Raji (cell line): ENCODE results near the gene CHRM5.
A peak's percentile ranks its signal among the peaks of the same experiment; 100 is the strongest.

Source experiments
- POLR2A ChIP-seq: IDR thresholded peaks from 2 replicates; pipeline ENCODE4 v1.6.1; 2011; ENCODE audit warnings: low read depth, low read length, control low read depth; ENCODE audit not compliant: insufficient read depth

Gene CHRM5

DNA sequence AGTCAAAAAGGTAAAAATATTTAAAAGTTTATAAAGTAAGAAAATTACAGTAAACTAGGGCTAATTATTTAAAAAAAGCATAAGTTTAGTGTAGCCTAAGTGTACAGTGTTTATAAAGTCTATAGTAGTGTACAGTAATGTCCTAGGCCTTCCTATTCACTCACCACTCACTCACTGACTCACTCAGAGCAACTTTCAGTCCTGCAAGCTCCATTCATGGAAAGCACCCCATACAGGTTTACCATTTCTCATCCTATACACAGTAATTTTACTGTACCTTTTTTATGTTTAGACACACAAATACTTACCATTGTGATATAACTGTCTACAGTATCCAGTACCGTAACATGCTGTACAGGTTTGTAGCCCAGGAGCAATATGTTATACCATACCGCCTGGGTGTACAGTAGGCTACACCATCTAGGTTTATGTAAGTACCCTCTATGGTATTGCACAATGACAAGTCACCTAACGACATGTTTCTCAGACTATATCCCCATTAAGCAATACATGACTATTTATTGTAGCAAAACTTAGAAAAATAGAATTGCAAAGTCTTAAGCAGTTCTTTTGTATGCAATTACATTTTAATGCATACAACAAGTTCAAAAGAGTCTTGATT lies 51.2 kb downstream of the CHRM5 start:
- TF ChIP-seq POLR2A = no peak

DNA sequence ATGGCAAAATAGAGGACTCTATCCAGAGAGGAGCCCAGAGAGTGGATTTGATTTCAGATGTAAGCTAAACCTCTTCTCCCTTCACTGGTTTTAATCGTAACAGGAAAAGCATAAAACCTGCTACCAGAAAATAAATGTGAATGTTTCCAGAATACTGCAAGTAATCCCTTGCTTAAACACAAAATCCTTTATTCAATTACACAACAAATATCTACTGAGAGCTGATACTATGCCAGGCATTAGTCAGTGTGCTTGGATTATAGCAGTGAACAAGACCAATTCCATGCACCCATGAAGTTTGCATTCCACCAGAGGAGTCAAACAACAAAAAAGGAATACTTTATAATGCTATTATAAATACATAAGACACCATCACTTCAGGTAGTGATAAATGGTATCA lies 55.6 kb downstream of the CHRM5 start:
- TF ChIP-seq POLR2A = no peak

DNA sequence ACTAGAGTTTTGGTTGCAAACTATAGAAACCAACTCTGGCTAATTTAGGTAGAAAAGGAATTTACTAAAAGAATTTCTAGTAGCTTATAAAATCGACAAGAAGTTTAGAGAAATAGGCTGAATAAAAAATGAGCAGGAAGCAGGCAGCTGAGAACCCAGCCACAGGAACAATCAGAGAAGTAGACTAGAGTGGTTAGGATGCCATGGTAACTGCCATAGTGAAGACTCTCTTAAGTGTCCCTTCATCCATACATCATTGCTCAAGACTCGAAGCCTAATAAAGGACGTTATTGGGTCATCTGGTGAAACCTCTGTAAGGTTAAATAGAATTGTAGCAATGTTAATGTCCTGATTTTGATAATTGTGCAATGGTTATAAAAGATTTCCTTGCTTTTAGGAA lies 57.0 kb downstream of the CHRM5 start:
- no peak for TF ChIP-seq POLR2A

DNA sequence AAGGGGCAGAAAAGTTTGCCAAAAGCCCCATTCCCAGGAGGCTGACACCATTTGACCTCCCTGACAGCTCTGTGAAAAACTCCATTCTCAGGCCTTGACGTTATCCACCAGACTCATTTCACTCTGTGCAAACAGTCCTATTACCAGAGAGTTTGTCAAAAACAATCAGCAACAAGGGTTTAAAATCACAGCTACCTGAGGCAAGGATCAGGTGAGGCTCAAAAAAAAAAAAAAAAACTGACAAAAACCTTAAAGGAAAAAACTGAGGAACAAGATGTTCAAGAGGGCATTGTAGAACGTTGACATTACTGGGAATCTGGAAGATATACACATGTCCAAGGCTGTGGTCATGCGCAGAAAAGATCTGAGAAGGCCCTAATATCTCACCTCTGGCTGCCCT lies 59.3 kb downstream of the CHRM5 start:
- TF ChIP-seq POLR2A = no peak

DNA sequence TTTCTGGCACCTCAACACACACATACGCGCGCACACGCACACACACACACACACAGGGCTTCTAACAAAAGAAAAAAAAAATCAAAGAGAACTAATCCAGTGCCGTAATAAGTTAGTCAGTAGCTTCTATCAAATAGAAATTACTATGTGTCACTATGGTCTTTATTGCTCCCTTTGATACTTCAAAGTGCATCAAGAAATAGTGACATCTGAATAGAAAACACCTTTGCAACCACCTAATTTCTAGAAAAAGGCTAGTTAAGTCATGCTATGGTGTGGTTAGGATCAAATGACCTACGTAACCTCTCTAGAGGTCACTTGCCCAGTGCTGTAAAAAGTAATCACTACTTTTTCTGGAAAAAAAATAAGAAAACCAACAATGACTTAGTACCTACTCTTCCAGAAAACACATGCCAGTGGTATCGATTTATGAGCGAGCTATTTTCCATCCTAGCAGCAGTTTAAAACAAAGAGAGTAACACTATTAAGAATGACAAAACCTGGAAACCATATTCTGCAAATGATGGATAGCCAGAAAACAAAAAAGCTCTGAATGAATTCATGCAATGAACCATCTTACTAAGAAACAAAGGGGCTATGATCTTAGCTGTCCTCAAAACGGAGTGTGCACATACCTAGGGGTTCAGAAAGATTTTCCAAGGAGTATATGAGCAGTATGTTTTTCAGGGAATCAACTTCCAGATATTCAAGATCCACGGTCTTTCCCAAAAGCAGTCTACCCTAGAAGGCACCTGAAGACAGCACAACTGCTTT lies 63.9 kb downstream of the CHRM5 start:
- no peak for TF ChIP-seq POLR2A

DNA sequence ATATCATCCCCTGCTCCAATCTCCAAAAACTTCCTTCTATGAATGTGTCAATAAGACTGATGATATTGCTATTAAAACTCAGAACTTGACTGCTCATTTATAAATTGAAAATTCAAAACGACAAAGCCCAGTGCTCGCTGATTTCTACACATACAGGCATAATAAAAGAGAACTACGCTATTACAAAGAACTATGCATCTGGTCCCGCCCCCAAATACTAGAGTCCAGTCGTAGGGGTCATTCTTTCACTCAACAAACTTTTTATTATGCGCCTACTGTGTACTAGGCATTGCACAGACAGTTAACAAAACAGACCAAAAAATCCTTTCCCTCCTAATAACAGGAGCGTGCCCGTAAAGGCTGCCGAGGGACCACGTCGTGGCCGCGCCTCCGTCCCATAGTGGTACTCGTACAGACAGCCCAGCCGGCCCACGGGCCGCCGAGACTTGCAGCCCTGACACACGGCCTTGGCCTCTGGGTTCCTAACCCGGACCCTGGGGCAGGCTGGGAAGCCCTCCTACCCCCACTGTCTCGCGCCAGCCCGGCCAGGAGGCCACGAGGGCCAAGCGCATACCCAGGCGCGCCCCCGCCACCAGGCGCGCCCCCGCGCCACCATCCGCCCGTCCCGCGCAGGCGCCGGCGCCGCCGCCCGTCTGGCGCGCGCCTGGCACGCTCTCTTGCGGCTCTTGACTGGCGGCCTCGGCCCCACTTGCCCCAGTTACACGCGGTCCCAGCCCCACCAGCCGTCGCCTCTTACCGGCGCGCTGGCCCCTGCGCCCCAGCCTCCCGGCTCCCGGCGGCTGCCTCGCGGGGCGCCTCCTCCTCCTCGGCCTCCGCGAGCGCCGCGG lies 70.0 kb downstream of the CHRM5 start:
- peak; percentile 88 for TF ChIP-seq POLR2A

DNA sequence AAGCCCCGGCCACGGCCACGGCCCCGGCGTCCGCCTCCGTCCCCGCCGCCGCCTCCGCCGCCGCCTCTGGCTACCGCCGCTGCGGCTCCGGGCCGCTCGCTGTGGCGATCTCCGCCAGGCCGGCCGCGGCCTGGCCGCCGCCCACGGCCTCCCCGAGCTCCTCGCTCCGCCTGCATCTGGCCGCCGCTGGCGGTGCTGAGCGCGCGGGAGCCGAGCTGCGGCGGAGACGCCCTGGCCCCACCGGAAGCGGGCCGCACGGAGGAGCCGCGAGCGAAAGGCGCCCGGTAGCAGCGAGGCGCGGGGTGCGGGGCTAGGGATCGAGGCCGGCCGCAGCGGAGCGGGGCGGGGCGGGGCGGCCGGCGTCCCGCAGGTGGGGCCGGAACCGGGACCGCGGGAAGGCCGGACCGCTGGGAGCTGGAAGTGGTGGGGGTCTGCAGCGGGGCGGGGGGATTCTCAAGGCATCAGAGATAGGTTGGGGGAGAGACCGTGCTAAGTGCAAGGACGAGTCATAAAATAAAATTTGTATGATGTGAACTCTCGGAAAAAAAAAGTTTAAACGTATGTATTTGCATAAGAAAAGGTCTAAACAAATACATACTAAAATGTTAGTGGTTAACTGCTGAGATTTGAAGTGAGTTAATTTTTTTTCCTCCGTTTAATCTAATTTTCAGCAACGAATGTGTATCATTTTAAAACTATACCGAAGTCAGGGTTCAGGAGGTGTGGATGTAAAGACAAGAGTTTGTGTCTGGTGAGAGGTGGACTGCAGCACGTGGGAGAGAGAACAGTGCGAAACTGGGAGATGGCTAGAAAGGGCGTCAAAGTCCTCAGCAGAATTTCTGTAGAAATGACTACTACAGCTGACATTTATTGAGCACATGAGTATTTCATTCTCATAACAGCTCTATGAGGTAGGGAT lies 70.8 kb downstream of the CHRM5 start, which contains the start of gene AVEN:
Gene AVEN (minus strand): TSS at position 334 of the 919 bp plus-strand sequence. CDS start 158 bp downstream, at position 176.
- TF ChIP-seq POLR2A = no peak

DNA sequence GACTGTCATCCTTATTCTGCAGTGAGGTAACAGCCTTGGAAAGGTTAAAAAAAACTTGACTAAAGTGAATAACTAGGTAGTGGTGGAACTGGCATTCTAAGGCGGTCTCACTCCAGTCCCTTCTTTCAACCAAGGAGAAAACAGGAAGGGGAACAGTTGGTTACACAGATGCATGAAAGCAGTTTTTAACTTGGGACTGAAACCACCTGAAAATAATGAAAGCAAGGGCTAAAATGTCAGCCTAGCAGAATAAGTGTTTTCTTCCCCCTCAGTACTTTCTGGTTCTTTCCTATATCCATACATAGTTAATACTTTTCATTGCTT lies 71.5 kb downstream of the CHRM5 start:
- no peak for TF ChIP-seq POLR2A

DNA sequence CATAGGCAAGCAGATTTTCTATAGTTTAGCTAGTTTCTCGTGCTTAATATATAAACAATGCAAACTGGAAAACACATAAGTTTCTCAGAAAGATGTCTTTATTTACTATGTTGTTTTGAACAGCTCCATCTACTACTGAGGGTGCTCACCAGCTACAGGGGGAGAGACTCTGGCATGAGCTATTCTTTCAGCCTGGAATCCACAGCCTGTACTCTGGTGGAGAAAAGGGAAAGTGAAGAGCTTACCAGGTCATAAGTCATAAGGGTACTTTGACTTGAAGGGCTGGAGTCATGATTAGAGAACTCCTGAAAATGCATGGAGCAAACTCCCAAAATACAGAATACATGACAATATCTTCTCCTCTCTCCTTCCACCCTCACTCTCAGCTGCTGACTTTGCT lies 75.1 kb downstream of the CHRM5 start:
- no peak for TF ChIP-seq POLR2A

DNA sequence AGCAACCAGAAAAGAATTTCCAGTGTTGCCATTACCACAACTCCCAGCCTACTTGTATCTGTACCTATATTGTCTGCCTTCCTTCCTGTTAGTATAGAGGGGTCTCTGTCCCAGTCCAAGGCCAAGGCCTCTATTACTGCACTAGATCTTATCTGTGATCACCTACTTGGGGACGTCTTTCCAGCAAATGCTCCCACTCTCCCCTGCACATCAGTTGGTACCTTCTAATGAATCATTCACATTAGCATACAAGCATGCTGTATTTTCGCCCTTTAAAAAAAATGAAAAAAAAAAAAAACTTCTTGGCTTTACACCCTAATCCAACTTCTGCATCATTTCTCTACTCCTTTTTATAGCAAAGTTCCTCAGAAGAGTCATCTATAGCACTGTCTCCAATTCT lies 75.5 kb downstream of the CHRM5 start:
- no peak for TF ChIP-seq POLR2A

DNA sequence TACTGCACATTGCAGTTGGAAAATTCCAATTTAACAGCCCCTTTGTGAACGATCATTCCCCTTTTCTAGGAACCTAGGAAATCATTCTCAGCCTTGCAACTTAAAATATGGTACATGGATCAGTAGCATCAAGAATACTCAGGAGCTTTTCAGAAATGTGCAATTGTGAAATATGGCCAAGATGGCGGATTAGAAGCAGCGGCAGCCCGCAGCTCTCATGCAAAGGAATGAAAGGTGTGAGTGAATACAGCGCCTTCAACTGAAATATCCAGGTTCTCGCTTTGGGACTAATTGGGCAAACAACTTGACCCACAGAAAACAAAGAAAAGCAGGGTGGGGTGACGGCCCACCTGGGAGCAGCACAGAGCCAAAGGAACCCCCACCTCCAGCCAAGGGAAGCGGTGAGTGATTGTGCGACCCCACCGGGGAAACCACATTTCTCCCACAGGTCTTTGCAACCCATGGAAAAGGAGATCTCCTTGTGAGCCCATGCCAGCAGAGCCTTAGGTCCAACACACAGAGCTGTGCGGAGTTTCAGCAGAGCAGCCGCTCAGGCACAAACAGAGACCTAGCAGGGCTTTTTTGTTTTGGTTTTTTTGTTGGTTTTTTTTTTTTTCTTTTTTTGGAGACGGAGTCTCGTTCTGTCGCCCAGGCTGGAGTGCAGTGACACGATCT lies 78.3 kb downstream of the CHRM5 start:
- no peak for TF ChIP-seq POLR2A

DNA sequence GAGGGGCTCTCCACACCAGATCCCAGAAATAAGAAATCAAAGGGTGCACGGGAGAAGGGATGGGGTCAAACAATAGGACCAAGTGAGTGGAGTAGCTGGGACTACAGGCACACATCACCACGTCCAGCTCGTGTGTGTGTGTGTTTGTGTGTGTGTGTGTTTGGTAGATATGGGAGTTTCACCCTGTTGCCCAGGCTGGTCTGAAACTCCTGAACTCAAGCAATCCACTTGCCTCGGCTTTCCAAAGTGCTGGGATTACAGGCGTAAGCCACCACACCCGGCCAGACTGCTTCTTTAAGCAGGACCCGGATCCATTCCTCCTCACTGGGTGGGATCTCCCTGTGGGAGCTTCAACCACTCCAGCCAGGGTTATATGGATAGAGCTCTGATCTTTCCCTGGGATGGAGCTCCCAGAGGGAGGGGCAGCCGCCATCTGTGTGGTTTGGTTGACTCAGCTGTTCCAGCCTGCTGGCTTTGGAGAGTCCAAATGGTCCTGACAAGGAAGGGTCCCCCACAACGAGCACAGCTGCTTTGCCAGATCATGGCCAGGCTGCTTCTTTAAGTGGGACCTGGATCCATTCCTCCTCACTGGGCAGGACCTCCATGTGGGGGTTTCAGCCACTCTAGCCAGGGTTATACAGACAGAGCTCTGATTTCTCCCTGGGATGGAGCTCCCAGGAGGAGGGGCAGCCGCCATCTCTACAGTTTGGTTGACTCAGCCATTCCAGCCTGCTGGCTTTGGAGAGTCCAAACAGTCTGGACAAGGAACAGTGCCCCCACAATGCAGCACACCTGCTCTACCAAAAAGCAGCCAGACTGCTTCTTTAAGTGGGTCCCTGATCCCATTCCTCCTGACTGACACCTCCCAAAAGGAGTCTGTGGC lies 79.8 kb downstream of the CHRM5 start:
- TF ChIP-seq POLR2A = no peak

DNA sequence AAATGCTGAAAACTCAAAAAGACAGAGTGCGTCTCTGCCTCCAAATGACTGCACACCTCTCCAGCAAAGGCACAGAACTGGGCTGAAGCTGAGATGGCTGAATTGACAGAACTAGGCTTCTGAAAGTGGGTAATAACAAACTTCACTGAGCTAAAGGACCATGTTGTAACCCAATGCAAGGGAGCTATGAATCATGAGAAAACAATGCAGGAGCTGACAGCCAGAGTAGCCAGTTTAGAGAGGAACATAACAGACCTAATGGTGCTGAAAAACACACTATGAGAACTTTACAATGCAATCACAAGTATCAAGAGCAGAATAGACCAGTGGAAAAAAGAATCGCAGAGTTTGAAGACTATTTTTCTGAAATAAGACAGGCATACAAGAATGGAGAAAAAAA lies 80.8 kb downstream of the CHRM5 start:
- no peak for TF ChIP-seq POLR2A
